GM23338 (cell line): ENCODE data around the gene KIRREL3. TPM values are rescaled to one million over a fixed set of nuclear protein-coding genes. Genes with fewer than 3 reads are reported as not detected.

Source experiments
- ATAC-seq: fragments of 200-7000 bp; cut with Tn5 transposase; 3 replicates; pipeline ENCODE4 v1.9.1; 2020
- DNase-seq: peaks from one replicate; pipeline ENCODE4 v3.0.0-alpha.2; 2015; ENCODE audit warnings: low spot score
- H2AFZ ChIP-seq: fragments of 200-600 bp; sonication (generic); 2 replicates; pipeline ENCODE4 v1.8.0; 2016; ENCODE audit warnings: antibody characterized with exemption, mild to moderate bottlenecking, moderate library complexity
- H3F3A ChIP-seq: fragments of 200-600 bp; sonication (generic); replicated peaks from 2 replicates; pipeline ENCODE4 v1.8.0; 2017; ENCODE audit warnings: antibody characterized with exemption, mixed run types, low read depth
- H3K27ac ChIP-seq: fragments of 200-600 bp; sonication (generic); 2 replicates; pipeline ENCODE4 v1.6.1; 2016; ENCODE audit warnings: low read depth
- H3K27me3 ChIP-seq: fragments of 200-600 bp; sonication (generic); 2 replicates; pipeline ENCODE4 v1.8.0; 2016; ENCODE audit warnings: mild to moderate bottlenecking, mixed run types, moderate library complexity; ENCODE audit not compliant: insufficient read depth
- H3K36me3 ChIP-seq: fragments of 200-600 bp; sonication (generic); 2 replicates; pipeline ENCODE4 v1.8.0; 2016; ENCODE audit warnings: mild to moderate bottlenecking; ENCODE audit not compliant: insufficient read depth
- H3K4me1 ChIP-seq: fragments of 200-600 bp; sonication (generic); 2 replicates; pipeline ENCODE4 v1.8.0; 2016; ENCODE audit warnings: mild to moderate bottlenecking, moderate library complexity; ENCODE audit not compliant: insufficient read depth
- H3K4me2 ChIP-seq: fragments of 200-600 bp; sonication (generic); 2 replicates; pipeline ENCODE4 v1.7.1; 2017; ENCODE audit warnings: mixed run types
- H3K4me3 ChIP-seq: fragments of 200-600 bp; sonication (generic); 2 replicates; pipeline ENCODE4 v1.6.1; 2016; ENCODE audit warnings: mixed run types
- H3K79me2 ChIP-seq: fragments of 200-600 bp; sonication (generic); replicated peaks from 2 replicates; pipeline ENCODE4 v1.8.0; 2017; ENCODE audit warnings: mild to moderate bottlenecking; ENCODE audit not compliant: insufficient read depth
- H3K9me2 ChIP-seq: fragments of 200-600 bp; sonication (generic); 2 replicates; pipeline ENCODE4 v1.8.0; 2017; ENCODE audit not compliant: insufficient read depth
- H4K20me1 ChIP-seq: fragments of 200-600 bp; sonication (generic); replicated peaks from 2 replicates; pipeline ENCODE4 v1.8.0; 2017; ENCODE audit warnings: mild to moderate bottlenecking; ENCODE audit not compliant: insufficient read depth
- H3K27ac Mint-ChIP-seq: 2 replicates; pipeline ENCODE4 v1.8.0; 2020; ENCODE audit warnings: inconsistent platforms, mild to moderate bottlenecking, moderate library complexity, mixed read lengths
- H3K27me3 Mint-ChIP-seq: 3 replicates; pipeline ENCODE4 v1.8.0; 2022; ENCODE audit warnings: low read depth, mild to moderate bottlenecking, moderate library complexity, mixed read lengths, inconsistent platforms; ENCODE audit not compliant: insufficient read depth, poor library complexity
- H3K36me3 Mint-ChIP-seq: 3 replicates; pipeline ENCODE4 v1.8.0; 2021; ENCODE audit warnings: low read depth, mild to moderate bottlenecking, inconsistent platforms, moderate library complexity, mixed read lengths
- H3K4me1 Mint-ChIP-seq: 3 replicates; pipeline ENCODE4 v1.8.0; 2020; ENCODE audit warnings: mild to moderate bottlenecking, inconsistent platforms, mixed read lengths
- H3K4me3 Mint-ChIP-seq: 3 replicates; pipeline ENCODE4 v1.8.0; 2021; ENCODE audit warnings: moderate library complexity, mild to moderate bottlenecking, inconsistent platforms, mixed read lengths
- H3K9me3 Mint-ChIP-seq: 3 replicates; pipeline ENCODE4 v1.8.0; 2020; ENCODE audit warnings: moderate library complexity, mild to moderate bottlenecking, inconsistent platforms, mixed read lengths
- CTCF ChIP-seq, 2 experiments: fragments of 200-600 bp in 1 of 2; sonication (generic) in 1 of 2; conservative IDR thresholded peaks; 2 replicates each; pipeline versions ENCODE4 v1.5.1 to v1.6.1; 2016 to 2017; ENCODE audit warnings: antibody characterized with exemption in 2 of 2, low read depth in 2 of 2, mild to moderate bottlenecking in 2 of 2, moderate library complexity in 1 of 2
- EZH2 ChIP-seq: fragments of 200-600 bp; sonication (generic); IDR thresholded peaks from one replicate; pipeline ENCODE4 v1.8.0; 2017; ENCODE audit warnings: antibody characterized with exemption, mild to moderate bottlenecking, low read depth; ENCODE audit not compliant: unreplicated experiment
- EZH2phosphoT487 ChIP-seq: fragments of 200-600 bp; sonication (generic); IDR thresholded peaks from one replicate; pipeline ENCODE4 v1.8.1; 2018; ENCODE audit warnings: antibody characterized with exemption; ENCODE audit not compliant: unreplicated experiment
- JUNB ChIP-seq: IDR thresholded peaks from one replicate; pipeline ENCODE4 v1.6.1; 2016; ENCODE audit warnings: antibody characterized with exemption; ENCODE audit not compliant: unreplicated experiment
- NANOG ChIP-seq: IDR thresholded peaks from 2 replicates; pipeline ENCODE4 v1.6.1; 2016; ENCODE audit warnings: antibody characterized with exemption, borderline replicate concordance
- POLR2AphosphoS5 ChIP-seq: IDR thresholded peaks from 2 replicates; pipeline ENCODE4 v1.6.1; 2016; ENCODE audit warnings: antibody characterized with exemption, low read depth
- REST ChIP-seq: IDR thresholded peaks from one replicate; pipeline ENCODE4 v1.6.1; 2018; ENCODE audit warnings: antibody characterized with exemption; ENCODE audit not compliant: unreplicated experiment
- STAT1 ChIP-seq: IDR thresholded peaks from one replicate; pipeline ENCODE4 v1.6.1; 2016; ENCODE audit warnings: antibody characterized with exemption; ENCODE audit not compliant: unreplicated experiment
- ZNF114 ChIP-seq: fragments of 250-450 bp; sonication (Bioruptor Pico); IDR thresholded peaks from 2 replicates; pipeline ENCODE4 v1.5.0; 2020; ENCODE audit warnings: mild to moderate bottlenecking, moderate library complexity
- ZNF331 ChIP-seq: fragments of 250-450 bp; sonication (Bioruptor Pico); IDR thresholded peaks from 2 replicates; pipeline ENCODE4 v1.5.0; 2020; ENCODE audit warnings: low read depth, mild to moderate bottlenecking, moderate library complexity
- ZNF462 ChIP-seq: fragments of 250-450 bp; sonication (Bioruptor Pico); IDR thresholded peaks from 2 replicates; pipeline ENCODE4 v1.5.0; 2020; ENCODE audit warnings: mild to moderate bottlenecking, moderate library complexity
- polyA plus RNA-seq: library from polyadenylated mRNA; unstranded; fragments of >200 nt; fragmentation: Nextera tagmentation; extraction: Ambion mirVana; gene quantifications from 2 replicates; pipeline ENCODE4 v1.2.1, GENCODE V29; 2016
- total RNA-seq: library from RNA; depleted of rRNA; stranded (reverse); fragments of >200 nt; shearing (Covaris generic); gene quantifications from 2 replicates; pipeline ENCODE4 v1.2.3, GENCODE V29; 2014

Gene KIRREL3
- total and polyA plus RNA-seq, 2 experiments from 2014 or later: 0.13 to 1.5 TPM

GRCh38 chr11:126522152-126522551 lies 478.4 kb downstream of the KIRREL3 start:
- no peaks in the 10 kb centered on the region for H3K27me3 ChIP-seq
- no peaks in the 10 kb centered on the region for H3K4me1 ChIP-seq
- no peaks in the 10 kb centered on the region for H3F3A ChIP-seq
- no peaks in the 10 kb centered on the region for H4K20me1 ChIP-seq
- H3K36me3 ChIP-seq: no peaks in the 10 kb centered on the region
- no peak overlapping the region for H3K27ac Mint-ChIP-seq
- H3K36me3 Mint-ChIP-seq: no peaks in the 10 kb centered on the region
- H3K79me2 ChIP-seq: no peaks in the 10 kb centered on the region
- no peak for ATAC-seq
- H3K4me3 Mint-ChIP-seq: no peak overlapping the region
- no peak overlapping the region for H3K4me3 ChIP-seq
- H3K4me1 Mint-ChIP-seq: peaks cover 20% of the 10 kb centered on the region
- no peaks in the 10 kb centered on the region for H3K9me3 Mint-ChIP-seq
- H3K4me2 ChIP-seq: no peak overlapping the region
- TF ChIP-seq ZNF331 (CRISPR knock-in tag) (no peak), POLR2AphosphoS5 (no peak)
- H3K27ac ChIP-seq: no peak overlapping the region
- no peak for DNase-seq
- H3K27me3 Mint-ChIP-seq: peaks cover 5% of the 10 kb centered on the region
- H2AFZ ChIP-seq: no peak overlapping the region
- no peaks in the 10 kb centered on the region for H3K9me2 ChIP-seq

- Histone ChIP-seq H4K20me1 (no peaks in the 10 kb centered on the region), H3K9me2 (no peaks in the 10 kb centered on the region), H3K27ac (no peak overlapping the region), H3K4me3 (no peak overlapping the region), H3K4me1 (no peaks in the 10 kb centered on the region), H3F3A (no peaks in the 10 kb centered on the region), H3K79me2 (no peaks in the 10 kb centered on the region), H3K36me3 (no peaks in the 10 kb centered on the region), H3K27me3 (no peaks in the 10 kb centered on the region), H2AFZ (no peak overlapping the region), H3K4me2 (no peak overlapping the region)
- DNase-seq: no peak
- peaks cover 20% of the 10 kb centered on the region for H3K4me1 Mint-ChIP-seq
- H3K27me3 Mint-ChIP-seq: peaks cover 1% of the 10 kb centered on the region
- H3K4me3 Mint-ChIP-seq: no peak overlapping the region
- no peak overlapping the region for H3K27ac Mint-ChIP-seq
- no peaks in the 10 kb centered on the region for H3K9me3 Mint-ChIP-seq
- ATAC-seq: no peak
- H3K36me3 Mint-ChIP-seq: no peaks in the 10 kb centered on the region
- no peak for TF ChIP-seq JUNB
- TF ChIP-seq NANOG: no peak
- TF ChIP-seq ZNF331 (CRISPR knock-in tag): no peak
- TF ChIP-seq EZH2: no peak
- TF ChIP-seq POLR2AphosphoS5: no peak
- TF ChIP-seq STAT1: no peak
- TF ChIP-seq EZH2phosphoT487: no peak
- no peak for TF ChIP-seq ZNF462 (CRISPR knock-in tag)
- no peak for TF ChIP-seq CTCF (conservative IDR thresholded peaks at IDR 0.05; ENCODE audit: low read depth in 2 of 2)
- no peak for TF ChIP-seq ZNF114 (CRISPR knock-in tag)
- no peak for TF ChIP-seq REST
Measured at GRCh38 chr11:126521196-126521595, 479.4 kb downstream of the KIRREL3 start.
